ENCODE results near the gene ERC2. TPM values are rescaled to one million over a fixed set of nuclear protein-coding genes. Genes with fewer than 3 reads are reported as not detected.

ERC2 gene
- total and polyA plus RNA-seq, 2 of the 8 experiments (the other 6 are each of a cell fraction or from before 2014, with no cell fraction given), result 16.4 to 22.8 TPM

GRCh38 chr3:55588146-55588765 is 880.0 kb downstream of the ERC2 start (continued):
- no peak for TF ChIP-seq CHD7 (IDR thresholded peaks at IDR 0.05; ENCODE audit: insufficient replicate concordance, low read length)
- TF ChIP-seq RXRA (IDR thresholded peaks at IDR 0.05; ENCODE audit: insufficient read depth, low read depth, low read length), result no peak
- TF ChIP-seq BCL11A (IDR thresholded peaks at IDR 0.05; ENCODE audit: low read depth in 2 of 2, low read length in 2 of 2), result no peak

Data from H1 (cell line).